Keratinocyte (primary cell): ENCODE measurements around the gene EIF3D. TPM values are rescaled to one million over a fixed set of nuclear protein-coding genes. Genes with fewer than 3 reads are reported as not detected.
A peak's percentile ranks its signal among the peaks of the same experiment; 100 is the strongest.

Source experiments
- DNase-seq: peaks from one replicate; pipeline ENCODE4 v3.0.0-alpha.2; 2011; ENCODE audit warnings: low read depth, missing footprints, low spot score
- FAIRE-seq: peaks from 2 replicates; lab custom pipeline; 2011; peaks lifted over from hg19 to GRCh38; lab: Jason Lieb, UNC
- H2AFZ ChIP-seq: 2 replicates; pipeline ENCODE4 v1.6.0; 2012; ENCODE audit warnings: low read length, control low read depth, inconsistent platforms; ENCODE audit not compliant: control insufficient read depth
- H3K27ac ChIP-seq: 2 replicates; pipeline ENCODE4 v1.5.1; 2011; ENCODE audit warnings: low read length; ENCODE audit not compliant: control insufficient read depth, insufficient read depth
- H3K27me3 ChIP-seq: 3 replicates; pipeline ENCODE4 v1.6.0; 2011; ENCODE audit warnings: low read length; ENCODE audit not compliant: control insufficient read depth, insufficient read depth; ENCODE audit errors: extremely low read depth
- H3K36me3 ChIP-seq, 2 experiments: 2 replicates in 1 of 2; 3 replicates in 1 of 2; pipeline ENCODE4 v1.5.1; 2011; ENCODE audit warnings: low read length in 2 of 2, mild to moderate bottlenecking in 1 of 2; ENCODE audit not compliant: control insufficient read depth in 2 of 2, insufficient read depth in 2 of 2; ENCODE audit errors: extremely low read depth in 1 of 2
- H3K4me1 ChIP-seq: 3 replicates; pipeline ENCODE4 v1.5.1; 2011; ENCODE audit warnings: low read length; ENCODE audit not compliant: control insufficient read depth, insufficient read depth; ENCODE audit errors: extremely low read depth
- H3K4me2 ChIP-seq: 3 replicates; pipeline ENCODE4 v1.6.0; 2011; ENCODE audit warnings: low read depth, low read length; ENCODE audit not compliant: control insufficient read depth, insufficient read depth; ENCODE audit errors: extremely low read depth
- H3K4me3 ChIP-seq, 3 experiments: fragments of 200-600 bp in 1 of 3; sonication (generic) in 1 of 3; 2 replicates in 2 of 3; 3 replicates in 1 of 3; pipeline ENCODE4 v1.5.1; 2011 to 2016; ENCODE audit warnings: low read length in 3 of 3, mild to moderate bottlenecking in 3 of 3, control low read depth in 2 of 3, inconsistent platforms in 1 of 3, low read depth in 1 of 3, mixed read lengths in 1 of 3, mixed run types in 1 of 3, moderate library complexity in 1 of 3; ENCODE audit not compliant: control insufficient read depth in 2 of 3, insufficient read depth in 2 of 3; ENCODE audit errors: extremely low read depth in 1 of 3
- H3K79me2 ChIP-seq: 2 replicates; pipeline ENCODE4 v1.6.0; 2012; ENCODE audit warnings: low read length; ENCODE audit not compliant: control insufficient read depth, insufficient read depth
- H3K9ac ChIP-seq: 3 replicates; pipeline ENCODE4 v1.6.0; 2011; ENCODE audit warnings: low read length; ENCODE audit not compliant: control insufficient read depth, insufficient read depth; ENCODE audit errors: extremely low read depth
- H3K9me1 ChIP-seq: 3 replicates; pipeline ENCODE4 v1.6.0; 2011; ENCODE audit warnings: low read length; ENCODE audit not compliant: control insufficient read depth, insufficient read depth; ENCODE audit errors: extremely low read depth
- H3K9me3 ChIP-seq: 2 replicates; pipeline ENCODE4 v1.5.1; 2012; ENCODE audit warnings: low read depth, low read length; ENCODE audit not compliant: control insufficient read depth
- H4K20me1 ChIP-seq: 3 replicates; pipeline ENCODE4 v1.6.0; 2011; ENCODE audit warnings: low read length; ENCODE audit not compliant: control insufficient read depth, insufficient read depth; ENCODE audit errors: extremely low read depth
- EZH2 ChIP-seq: IDR thresholded peaks from one replicate; pipeline ENCODE4 v1.6.1; 2012; ENCODE audit warnings: inconsistent platforms, mild to moderate bottlenecking, low read length, moderate library complexity
- dilution Hi-C: fragments of 300-500 bp; cut with MboI; formaldehyde crosslinking; loops from one replicate; pipeline ENCODE4 v1.7.0; 2020; ENCODE audit warnings: low sequenced_read_pairs; ENCODE audit not compliant: extremely low pct_ligation_motif_present
- polyA plus RNA-seq, 5 experiments: library from polyadenylated mRNA; depleted of rRNA in 3 of 5; stranded (reverse) in 3 of 5; stranded (forward) in 1 of 5; unstranded in 1 of 5; fragments of >200 nt; gene quantifications; 1 replicate in 1 of 5; 2 replicates in 3 of 5; 3 replicates in 1 of 5; pipeline versions ENCODE4 v1.2.1 to v1.2.3, GENCODE V29; 2011 to 2012; ENCODE audit warnings: missing spikeins in 2 of 5, low read depth in 1 of 5, low replicate concordance in 1 of 5
- TF ChIP-seq, protein P1 (sequence below), 3 experiments: IDR thresholded peaks in 1 of 3; conservative IDR thresholded peaks in 1 of 3; optimal IDR thresholded peaks in 1 of 3; 2 replicates in 2 of 3; 3 replicates in 1 of 3; pipeline versions ENCODE3 to v1.5.1; 2011; ENCODE audit warnings: low read length in 3 of 3, mild to moderate bottlenecking in 3 of 3, moderate library complexity in 2 of 3, control low read depth in 1 of 3, inconsistent platforms in 1 of 3; ENCODE audit not compliant: insufficient read depth in 2 of 3; ENCODE audit errors: extremely low read depth in 1 of 3

The EIF3D gene
- polyA plus RNA-seq, 1 donor (not counting 4 experiments of a cell fraction or from before 2014, with no cell fraction given): 408 TPM

DNA sequence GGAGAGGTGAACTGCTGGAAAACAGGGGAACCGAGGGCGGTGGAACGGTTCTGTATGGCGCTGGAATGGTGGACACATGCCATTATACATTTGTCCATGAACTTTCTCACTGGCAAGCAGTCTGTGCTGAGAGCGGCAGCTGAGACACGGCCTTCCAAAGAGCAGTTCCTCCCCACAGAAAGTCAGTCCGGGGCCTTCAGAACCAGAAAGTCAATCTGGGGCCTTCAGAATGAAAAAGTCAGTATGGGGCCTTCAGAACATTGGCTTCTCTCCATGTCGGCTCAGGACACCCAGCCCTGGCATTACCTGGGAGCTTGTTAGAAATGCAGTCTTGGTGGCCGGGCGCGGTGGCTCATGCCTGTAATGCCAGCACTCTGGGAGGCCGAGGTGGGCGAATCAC, 56.3 kb downstream of the EIF3D start:
- H3K36me3 ChIP-seq: peaks cover 25 to 32% of the 10 kb centered on the region in 2 experiments
- no peaks in the 10 kb centered on the region for H3K27me3 ChIP-seq
- no peaks in the 10 kb centered on the region for H4K20me1 ChIP-seq
- H3K27ac ChIP-seq: no peak overlapping the region
- no peaks in the 10 kb centered on the region for H3K9me1 ChIP-seq
- no peak for TF ChIP-seq EZH2
- TF ChIP-seq, protein P1, sequence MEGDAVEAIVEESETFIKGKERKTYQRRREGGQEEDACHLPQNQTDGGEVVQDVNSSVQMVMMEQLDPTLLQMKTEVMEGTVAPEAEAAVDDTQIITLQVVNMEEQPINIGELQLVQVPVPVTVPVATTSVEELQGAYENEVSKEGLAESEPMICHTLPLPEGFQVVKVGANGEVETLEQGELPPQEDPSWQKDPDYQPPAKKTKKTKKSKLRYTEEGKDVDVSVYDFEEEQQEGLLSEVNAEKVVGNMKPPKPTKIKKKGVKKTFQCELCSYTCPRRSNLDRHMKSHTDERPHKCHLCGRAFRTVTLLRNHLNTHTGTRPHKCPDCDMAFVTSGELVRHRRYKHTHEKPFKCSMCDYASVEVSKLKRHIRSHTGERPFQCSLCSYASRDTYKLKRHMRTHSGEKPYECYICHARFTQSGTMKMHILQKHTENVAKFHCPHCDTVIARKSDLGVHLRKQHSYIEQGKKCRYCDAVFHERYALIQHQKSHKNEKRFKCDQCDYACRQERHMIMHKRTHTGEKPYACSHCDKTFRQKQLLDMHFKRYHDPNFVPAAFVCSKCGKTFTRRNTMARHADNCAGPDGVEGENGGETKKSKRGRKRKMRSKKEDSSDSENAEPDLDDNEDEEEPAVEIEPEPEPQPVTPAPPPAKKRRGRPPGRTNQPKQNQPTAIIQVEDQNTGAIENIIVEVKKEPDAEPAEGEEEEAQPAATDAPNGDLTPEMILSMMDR (optimal IDR thresholded peaks at IDR 0.05 in 1 of 3, IDR thresholded peaks at IDR 0.05 in 1 of 3, conservative IDR thresholded peaks at IDR 0.05 in 1 of 3; ENCODE audit: extremely low read depth in 1 of 3, insufficient read depth in 2 of 3, low read length in 3 of 3): no peak
- H3K79me2 ChIP-seq: peaks cover 19% of the 10 kb centered on the region
- H2AFZ ChIP-seq: no peak overlapping the region
- H3K4me3 ChIP-seq: no peak overlapping the region
- peaks cover 42% of the 10 kb centered on the region for H3K4me1 ChIP-seq
- no peaks in the 10 kb centered on the region for H3K9me3 ChIP-seq
- no peak overlapping the region for H3K4me2 ChIP-seq
- dilution Hi-C loops: no loop called here
- FAIRE-seq (no peak), DNase-seq (no peak)
- no peak overlapping the region for H3K9ac ChIP-seq

DNA sequence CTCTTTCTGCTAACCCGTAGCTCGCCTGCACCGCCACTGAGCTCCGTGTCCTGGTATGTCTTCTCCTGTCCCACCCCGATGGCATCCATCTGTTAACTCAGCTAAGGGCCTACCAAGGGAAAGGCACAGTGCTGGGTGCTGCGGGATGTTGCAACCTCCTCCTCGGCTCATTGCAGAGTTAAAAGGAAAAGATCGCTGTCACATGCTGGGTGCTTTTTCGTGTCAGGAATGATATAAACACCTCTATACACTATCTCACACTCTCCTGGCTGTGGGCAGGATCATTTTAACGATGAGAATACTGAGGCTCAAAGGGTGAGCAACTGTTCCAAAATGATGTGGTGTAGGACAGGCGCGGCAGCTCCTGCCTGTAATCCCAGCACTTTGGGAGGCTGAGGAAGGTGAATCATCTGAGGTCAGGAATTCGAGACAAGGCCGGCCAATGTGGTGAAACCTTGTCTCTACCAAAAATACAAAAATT, 57.6 kb downstream of the EIF3D start:
- Histone ChIP-seq H2AFZ (no peak overlapping the region), H4K20me1 (no peaks in the 10 kb centered on the region), H3K27me3 (no peaks in the 10 kb centered on the region), H3K9me3 (no peaks in the 10 kb centered on the region), H3K4me3 (peak overlapping the region in 1 of 3 experiments; percentile 9), H3K27ac (peak overlapping the region; percentile 67), H3K36me3 (peaks cover 18 to 24% of the 10 kb centered on the region in 2 experiments), H3K4me2 (peak overlapping the region; percentile 39), H3K4me1 (peaks cover 55% of the 10 kb centered on the region), H3K9me1 (no peaks in the 10 kb centered on the region), H3K79me2 (peaks cover 20% of the 10 kb centered on the region), H3K9ac (peak overlapping the region; percentile 45)
- TF ChIP-seq, protein P1 (optimal IDR thresholded peaks at IDR 0.05 in 1 of 3, IDR thresholded peaks at IDR 0.05 in 1 of 3, conservative IDR thresholded peaks at IDR 0.05 in 1 of 3; ENCODE audit: extremely low read depth in 1 of 3, insufficient read depth in 2 of 3, low read length in 3 of 3): no peak
- TF ChIP-seq EZH2: no peak
- DNase-seq (no peak), FAIRE-seq (peak; percentile 95)
- dilution Hi-C loops: no loop called here
